Neural crest cell (in vitro differentiated cells): ENCODE results near the gene SEL1L3. TPM values are rescaled to one million over a fixed set of nuclear protein-coding genes. Genes with fewer than 3 reads are reported as not detected.

Experiments used
- DNase-seq: peaks from one replicate; pipeline ENCODE4 v3.0.0; 2021; ENCODE audit warnings: low read depth, mixed read lengths, low spot score
- H3K27ac Mint-ChIP-seq: one replicate; pipeline ENCODE4 v1.8.0; 2021; ENCODE audit warnings: mild to moderate bottlenecking, mixed read lengths; ENCODE audit not compliant: unreplicated experiment
- H3K27me3 Mint-ChIP-seq: 2 replicates; pipeline ENCODE4 v1.8.0; 2021; ENCODE audit warnings: low read depth, mild to moderate bottlenecking, mixed read lengths
- H3K36me3 Mint-ChIP-seq: 2 replicates; pipeline ENCODE4 v1.8.0; 2021; ENCODE audit warnings: low read depth, mild to moderate bottlenecking, mixed read lengths
- H3K4me1 Mint-ChIP-seq: 2 replicates; pipeline ENCODE4 v1.8.0; 2021; ENCODE audit warnings: mixed read lengths
- H3K4me3 Mint-ChIP-seq: one replicate; pipeline ENCODE4 v1.8.0; 2021; ENCODE audit warnings: mild to moderate bottlenecking, mixed read lengths
- H3K9me3 Mint-ChIP-seq: 2 replicates; pipeline ENCODE4 v1.8.0; 2021; ENCODE audit warnings: mixed read lengths
- total RNA-seq: library from RNA; stranded (reverse); gene quantifications from 2 replicates; pipeline ENCODE4 v1.2.1, GENCODE V29; 2021
- TF ChIP-seq, protein P1 (sequence below): fragments of 200-600 bp; sonication (generic); conservative IDR thresholded peaks from 2 replicates; pipeline ENCODE4 v1.5.0; 2021; ENCODE audit warnings: antibody characterized with exemption, mild to moderate bottlenecking

The SEL1L3 gene
- total RNA-seq, 1 donor from 2014 or later: 3.4 TPM

DNA sequence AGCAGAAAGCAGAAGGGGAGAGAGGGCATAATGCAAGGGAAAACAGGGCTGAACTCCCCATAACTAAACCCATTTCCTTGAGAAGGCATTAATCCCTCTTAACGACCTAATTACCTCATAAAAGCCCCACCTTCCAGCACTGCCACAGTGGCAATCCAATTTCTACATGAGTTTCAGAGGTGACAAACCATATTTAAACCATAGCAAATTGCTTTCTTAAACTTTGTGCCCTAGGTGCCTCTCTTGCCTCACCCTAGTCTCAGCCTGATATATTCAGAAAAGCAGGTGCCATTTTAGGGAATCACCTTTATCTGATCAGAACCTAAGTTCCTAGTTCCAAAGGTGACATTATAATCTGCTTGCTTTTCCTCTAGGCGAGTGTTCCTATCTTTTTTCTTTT, 158.3 kb downstream of the SEL1L3 start:
- H3K36me3 Mint-ChIP-seq: peaks cover 5% of the 10 kb centered on the region
- H3K27ac Mint-ChIP-seq: no peak overlapping the region
- no peaks in the 10 kb centered on the region for H3K4me1 Mint-ChIP-seq
- H3K27me3 Mint-ChIP-seq: no peaks in the 10 kb centered on the region
- DNase-seq: no peak
- peaks cover 2% of the 10 kb centered on the region for H3K9me3 Mint-ChIP-seq
- no peak overlapping the region for H3K4me3 Mint-ChIP-seq
- TF ChIP-seq, protein P1, sequence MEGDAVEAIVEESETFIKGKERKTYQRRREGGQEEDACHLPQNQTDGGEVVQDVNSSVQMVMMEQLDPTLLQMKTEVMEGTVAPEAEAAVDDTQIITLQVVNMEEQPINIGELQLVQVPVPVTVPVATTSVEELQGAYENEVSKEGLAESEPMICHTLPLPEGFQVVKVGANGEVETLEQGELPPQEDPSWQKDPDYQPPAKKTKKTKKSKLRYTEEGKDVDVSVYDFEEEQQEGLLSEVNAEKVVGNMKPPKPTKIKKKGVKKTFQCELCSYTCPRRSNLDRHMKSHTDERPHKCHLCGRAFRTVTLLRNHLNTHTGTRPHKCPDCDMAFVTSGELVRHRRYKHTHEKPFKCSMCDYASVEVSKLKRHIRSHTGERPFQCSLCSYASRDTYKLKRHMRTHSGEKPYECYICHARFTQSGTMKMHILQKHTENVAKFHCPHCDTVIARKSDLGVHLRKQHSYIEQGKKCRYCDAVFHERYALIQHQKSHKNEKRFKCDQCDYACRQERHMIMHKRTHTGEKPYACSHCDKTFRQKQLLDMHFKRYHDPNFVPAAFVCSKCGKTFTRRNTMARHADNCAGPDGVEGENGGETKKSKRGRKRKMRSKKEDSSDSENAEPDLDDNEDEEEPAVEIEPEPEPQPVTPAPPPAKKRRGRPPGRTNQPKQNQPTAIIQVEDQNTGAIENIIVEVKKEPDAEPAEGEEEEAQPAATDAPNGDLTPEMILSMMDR: no peak

- TF ChIP-seq, protein P1: no peak
- no peak overlapping the region for H3K27ac Mint-ChIP-seq
- no peaks in the 10 kb centered on the region for H3K4me1 Mint-ChIP-seq
- no peak overlapping the region for H3K4me3 Mint-ChIP-seq
- H3K27me3 Mint-ChIP-seq: no peaks in the 10 kb centered on the region
- DNase-seq: no peak
- peaks cover 2% of the 10 kb centered on the region for H3K36me3 Mint-ChIP-seq
- no peaks in the 10 kb centered on the region for H3K9me3 Mint-ChIP-seq
Measured at GRCh38 chr4:25703731-25704388, 158.9 kb downstream of the SEL1L3 start.

DNA sequence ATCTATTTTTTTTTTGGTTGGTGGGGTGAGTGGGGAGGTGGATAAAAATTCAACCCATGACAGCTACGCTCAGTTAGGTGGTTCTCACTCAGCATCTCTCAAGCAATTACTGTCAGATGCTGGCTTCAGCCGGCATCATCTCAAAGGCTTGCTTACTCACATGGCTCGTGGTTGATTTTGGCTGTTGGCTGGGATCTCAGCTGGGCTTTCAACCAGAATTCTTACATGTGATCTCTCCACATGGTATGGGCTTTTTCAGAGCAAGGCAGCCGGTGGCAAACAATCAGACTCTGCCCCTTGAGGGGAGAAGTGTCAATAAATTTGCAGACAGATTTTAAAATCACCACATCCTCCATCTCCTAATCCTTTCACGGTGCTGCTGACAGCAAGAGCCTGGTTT, 159.9 kb downstream of the SEL1L3 start:
- Mint-ChIP-seq H3K27ac (no peak overlapping the region), H3K9me3 (no peaks in the 10 kb centered on the region), H3K27me3 (no peaks in the 10 kb centered on the region), H3K36me3 (no peaks in the 10 kb centered on the region), H3K4me1 (no peaks in the 10 kb centered on the region), H3K4me3 (no peak overlapping the region)
- TF ChIP-seq, protein P1: no peak
- DNase-seq: no peak

DNA sequence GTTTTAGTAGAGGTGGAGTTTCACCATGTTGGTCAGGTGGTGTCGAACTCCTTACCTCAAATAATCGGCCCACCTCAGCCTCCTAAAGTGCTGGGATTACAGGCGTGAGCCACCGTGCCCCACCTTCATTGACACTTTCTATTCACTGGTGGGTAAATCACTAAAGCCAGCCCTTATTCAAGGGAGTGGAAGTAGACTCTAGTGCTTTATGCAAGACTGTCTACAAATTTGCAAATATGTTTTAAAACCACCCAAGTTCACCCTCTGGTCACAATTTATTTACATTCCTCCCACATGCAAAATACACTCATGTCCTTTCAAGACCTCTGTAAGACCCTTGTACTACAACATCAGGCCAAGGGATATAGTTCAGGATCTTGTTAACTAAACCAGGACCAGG, 162.1 kb downstream of the SEL1L3 start:
- Mint-ChIP-seq H3K36me3 (no peaks in the 10 kb centered on the region), H3K27ac (no peak overlapping the region), H3K27me3 (no peaks in the 10 kb centered on the region), H3K9me3 (no peaks in the 10 kb centered on the region), H3K4me1 (no peaks in the 10 kb centered on the region), H3K4me3 (no peak overlapping the region)
- DNase-seq: no peak
- TF ChIP-seq, protein P1: no peak

GRCh38 chr4:25697516-25697915, 165.3 kb downstream of the SEL1L3 start:
- H3K9me3 Mint-ChIP-seq: no peaks in the 10 kb centered on the region
- TF ChIP-seq, protein P1: no peak
- no peaks in the 10 kb centered on the region for H3K4me1 Mint-ChIP-seq
- H3K36me3 Mint-ChIP-seq: no peaks in the 10 kb centered on the region
- no peaks in the 10 kb centered on the region for H3K27me3 Mint-ChIP-seq
- H3K27ac Mint-ChIP-seq: no peak overlapping the region
- DNase-seq: no peak
- H3K4me3 Mint-ChIP-seq: no peak overlapping the region

Other genes with a start within 250 kb of the SEL1L3 start
- gene SLC34A2, start 207.1 kb downstream of the SEL1L3 start, total RNA-seq: not detected in 2 replicates
- 22.1 and 24.9 TPM in 2 replicates for gene SMIM20, start 51.2 kb upstream of the SEL1L3 start, total RNA-seq